Left lobe of liver (tissue), 2 donors: ENCODE measurements around the gene CDC42EP3. TPM values are rescaled to one million over a fixed set of nuclear protein-coding genes. Genes with fewer than 3 reads are reported as not detected.

Experiments
- ATAC-seq: fragments of 200-7000 bp; cut with Tn5 transposase; one replicate; pipeline ENCODE4 v1.9.1; 2020; ENCODE audit warnings: mild to moderate bottlenecking, moderate library complexity
- DNase-seq: peaks from one replicate; pipeline ENCODE4 v3.0.0-alpha.2; 2020; ENCODE audit warnings: low spot score
- total RNA-seq: library from RNA; stranded (reverse); gene quantifications from one replicate; pipeline ENCODE4 v1.2.1, GENCODE V29; 2021
- donor health status: DM: no; HTN: no; CAD: no; lungs with moderate emphysema.
- donor health status: DM: no; HTN: yes; CAD: no.

Gene CDC42EP3
- total RNA-seq, 1 donor from 2014 or later: 3.4 TPM

GRCh38 chr2:37637190-37637860 is 34.1 kb downstream of the CDC42EP3 start:
- no peak for ATAC-seq
- no peak for DNase-seq

- DNase-seq: no peak
- ATAC-seq: no peak
These were observed 34.9 kb downstream of the CDC42EP3 start for GRCh38 chr2:37636381-37637066.

DNA sequence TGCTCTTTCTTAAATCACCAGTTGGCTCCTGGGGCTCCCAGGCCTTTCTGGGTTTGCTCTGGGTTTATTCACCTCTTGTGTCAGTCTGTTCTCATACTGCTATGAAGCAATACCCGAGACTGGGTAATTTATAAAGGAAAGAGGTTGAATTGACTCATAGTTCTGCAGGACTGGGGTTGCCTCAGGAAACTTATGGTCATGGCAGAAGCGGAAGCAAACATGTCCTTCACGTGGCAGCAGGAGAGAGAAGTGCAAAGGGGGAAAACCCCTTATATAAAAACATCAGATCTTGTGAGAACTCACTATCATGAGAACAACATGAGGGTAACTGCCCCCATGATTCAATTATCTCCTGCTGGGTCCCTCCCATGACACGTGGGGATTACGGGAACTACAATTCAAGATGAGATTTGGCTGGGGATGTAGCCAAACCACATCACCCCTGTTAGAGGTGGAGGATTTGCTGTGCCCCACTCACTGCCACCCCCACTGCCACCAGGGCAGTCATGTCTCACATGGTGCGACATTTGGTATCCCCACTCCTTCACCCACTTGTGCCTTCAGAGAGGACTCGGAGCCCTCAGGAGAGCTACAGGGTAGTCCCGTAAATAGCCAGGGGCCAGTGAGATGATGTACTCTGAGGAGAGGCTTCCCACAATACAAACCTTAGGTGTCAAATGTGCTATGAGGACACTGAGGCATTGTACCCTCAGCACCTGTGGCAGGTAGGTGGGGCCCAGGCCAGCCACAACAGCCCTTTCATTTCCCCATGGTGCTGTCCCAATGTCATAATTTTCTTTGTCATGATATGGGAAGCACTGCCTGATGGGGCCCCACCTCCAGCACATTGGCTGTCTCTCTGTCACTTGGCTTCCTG is 35.7 kb downstream of the CDC42EP3 start:
- DNase-seq (no peak), ATAC-seq (peak; percentile 53)

GRCh38 chr2:37634914-37635503 is 36.4 kb downstream of the CDC42EP3 start:
- ATAC-seq: no peak
- DNase-seq: no peak

DNA sequence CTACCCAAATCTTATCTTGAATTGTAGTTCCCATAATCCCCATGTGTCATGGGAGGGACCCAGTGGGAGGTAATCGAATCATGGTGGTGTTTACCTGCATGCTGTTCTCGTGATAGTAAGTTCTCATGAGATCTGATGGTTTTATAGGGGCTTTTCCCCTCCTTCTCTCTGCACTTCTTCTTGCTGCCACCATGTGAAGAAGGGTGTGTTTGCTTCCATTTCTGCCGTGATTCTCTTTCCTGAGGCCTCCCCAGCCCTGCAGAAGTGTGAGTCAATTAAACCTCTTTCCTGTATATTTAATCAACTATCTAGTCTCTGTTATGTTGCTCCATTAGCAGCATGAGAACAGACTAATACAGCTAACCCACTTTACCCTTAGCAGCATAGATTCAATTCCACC is 37.6 kb downstream of the CDC42EP3 start:
- no peak for ATAC-seq
- DNase-seq: no peak

GRCh38 chr2:37633234-37633633 is 38.2 kb downstream of the CDC42EP3 start:
- DNase-seq: no peak
- no peak for ATAC-seq

DNA sequence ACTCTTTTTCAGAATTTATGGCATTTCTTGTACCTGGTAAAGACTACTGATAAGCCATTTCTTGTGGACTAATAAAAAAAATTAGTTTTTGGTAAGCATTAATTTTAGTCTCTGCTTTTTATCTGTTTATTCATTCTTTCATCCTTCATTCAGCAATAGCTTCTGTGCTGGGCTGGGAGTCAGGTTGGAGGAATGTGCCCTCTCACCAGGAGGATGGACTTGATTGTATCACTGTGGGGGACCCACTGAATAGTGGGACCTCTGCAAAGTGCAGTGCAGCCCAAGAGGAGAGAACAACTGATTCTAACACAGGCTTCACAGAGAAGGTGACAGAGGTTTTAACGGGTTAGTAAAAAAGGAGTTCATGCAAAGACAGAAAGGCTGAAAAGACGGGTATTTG is 39.1 kb downstream of the CDC42EP3 start:
- ATAC-seq: no peak
- no peak for DNase-seq

DNA sequence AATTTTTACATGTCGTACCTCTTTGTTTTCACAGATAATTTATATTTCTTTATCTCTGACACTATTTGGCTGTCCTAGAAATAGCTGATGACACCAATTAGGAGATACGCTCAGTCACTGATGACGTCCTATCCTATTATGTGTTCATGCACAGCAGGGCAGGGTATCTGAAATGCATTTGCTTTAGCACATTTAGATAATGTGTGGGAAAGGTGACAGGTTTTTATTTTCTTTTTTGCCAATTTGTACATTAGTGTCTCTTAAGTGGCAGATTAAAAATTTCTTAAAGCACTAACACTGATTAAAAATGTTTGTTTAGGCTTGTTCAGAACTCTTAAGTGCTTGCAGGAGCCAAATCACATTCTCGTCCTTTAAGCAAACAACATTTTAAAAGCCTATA is 39.7 kb downstream of the CDC42EP3 start:
- ATAC-seq (no peak), DNase-seq (no peak)

GRCh38 chr2:37631292-37631691 is 40.1 kb downstream of the CDC42EP3 start:
- DNase-seq (no peak), ATAC-seq (no peak)

DNA sequence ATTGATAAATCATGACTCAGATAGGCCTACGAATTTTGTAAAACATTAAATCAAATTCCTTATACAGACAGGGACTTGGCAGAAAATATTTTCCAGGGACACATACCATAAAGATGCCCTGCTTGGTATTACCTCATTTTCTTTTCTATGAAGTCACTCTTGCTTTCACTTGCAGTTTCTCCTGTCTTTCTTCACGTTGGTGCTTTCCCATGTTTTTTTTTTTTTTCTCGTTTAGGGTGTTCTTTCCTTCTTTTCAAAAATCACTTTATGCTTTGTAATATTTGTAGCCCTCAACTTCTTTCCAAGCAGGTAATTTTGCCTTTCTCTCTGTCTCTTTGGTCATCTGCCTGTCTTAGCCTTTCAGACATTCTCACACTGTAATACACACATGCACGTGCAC is 40.7 kb downstream of the CDC42EP3 start:
- ATAC-seq (no peak), DNase-seq (no peak)

GRCh38 chr2:37630301-37630700 is 41.1 kb downstream of the CDC42EP3 start:
- ATAC-seq: no peak

GRCh38 chr2:37629529-37629928 is 41.9 kb downstream of the CDC42EP3 start:
- no peak for ATAC-seq

More at GRCh38 chr2:37630301-37630700, 41.1 kb downstream of the CDC42EP3 start:
- no peak for DNase-seq

GRCh38 chr2:37627710-37628109 is 43.7 kb downstream of the CDC42EP3 start:
- ATAC-seq (no peak), DNase-seq (no peak)

More at GRCh38 chr2:37629529-37629928, 41.9 kb downstream of the CDC42EP3 start:
- DNase-seq: no peak

DNA sequence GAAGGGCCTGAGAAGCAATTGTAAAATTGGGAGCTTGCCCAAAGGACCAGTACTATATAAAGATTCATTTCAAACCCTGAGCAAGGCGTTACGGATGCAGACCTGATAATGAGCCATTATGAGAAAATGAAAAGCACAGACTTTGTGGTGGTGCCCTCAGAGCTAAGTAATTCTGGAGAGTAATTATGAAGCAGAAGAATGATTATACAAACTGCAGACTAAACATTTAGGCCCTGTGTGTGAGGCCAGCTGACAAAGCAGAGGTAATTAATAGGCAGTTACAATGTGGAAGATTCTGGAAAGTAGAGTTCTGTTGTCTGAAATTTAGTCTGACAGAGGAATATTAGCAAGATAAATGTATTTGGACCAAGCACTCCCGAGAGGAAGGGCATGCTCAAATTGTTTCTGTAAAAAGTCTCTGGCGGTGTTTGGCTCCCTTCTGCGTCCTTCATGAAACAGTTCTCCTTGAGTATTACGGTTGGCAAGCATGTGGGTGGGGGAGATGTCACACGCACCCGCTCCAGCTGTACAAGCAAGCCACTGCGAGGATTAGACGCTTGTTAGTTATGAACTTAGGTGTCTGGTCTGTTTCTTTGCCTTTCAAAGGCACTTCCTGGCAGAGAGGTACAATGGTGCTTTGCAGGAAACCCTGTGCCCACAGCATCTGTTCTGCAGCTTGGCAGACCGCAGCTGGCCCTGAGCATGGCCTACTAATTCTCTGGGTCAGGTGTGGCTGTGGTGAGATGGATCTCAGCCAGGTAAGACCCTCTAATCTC is 45.5 kb downstream of the CDC42EP3 start:
- no peak for DNase-seq
- ATAC-seq: no peak

- ATAC-seq (no peak), DNase-seq (no peak)
These were observed 46.3 kb downstream of the CDC42EP3 start for GRCh38 chr2:37625156-37625555.

DNA sequence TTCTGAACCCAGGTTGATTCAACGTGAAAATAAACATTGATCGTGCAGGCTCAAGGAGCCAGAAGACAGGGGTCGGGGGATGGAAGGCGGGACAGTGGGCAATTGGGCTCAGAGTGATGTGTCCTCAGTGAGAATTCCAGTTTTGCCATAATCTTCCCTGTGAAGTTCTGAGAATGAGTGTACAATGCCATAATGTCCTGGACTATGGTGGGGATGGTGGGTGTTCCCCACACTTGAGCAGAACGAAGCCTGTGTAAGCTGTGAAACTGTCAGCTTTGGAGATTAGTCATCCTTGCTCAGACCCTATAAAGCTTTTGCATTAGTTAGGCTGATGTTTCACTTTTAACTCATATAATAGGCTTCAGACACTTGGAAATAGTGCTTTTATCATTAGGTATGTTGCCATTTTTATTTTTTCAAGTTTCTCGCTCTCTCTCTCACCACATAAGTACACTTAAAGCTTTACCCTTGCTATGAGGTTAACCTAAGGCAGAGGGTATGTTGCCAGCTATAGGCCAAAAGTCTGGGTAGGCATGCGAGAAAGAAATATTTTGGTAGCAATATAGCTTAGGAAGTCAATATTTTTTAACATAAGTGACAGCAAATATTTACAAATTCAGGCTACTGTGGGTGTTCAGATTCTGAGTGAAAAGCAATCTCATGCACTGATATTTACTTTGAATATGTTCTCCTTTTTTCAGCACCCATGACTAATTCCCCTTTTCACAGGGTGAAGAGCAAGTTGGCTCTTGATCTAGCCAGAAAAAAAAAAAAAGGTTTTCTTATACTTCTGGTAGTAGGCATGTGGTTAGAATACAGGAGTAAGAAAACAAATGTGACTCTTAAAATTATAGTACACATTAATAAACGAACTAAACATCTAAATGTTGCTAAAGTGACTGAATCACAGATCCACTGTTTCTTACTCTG is 47.2 kb downstream of the CDC42EP3 start:
- ATAC-seq (no peak), DNase-seq (no peak)

- DNase-seq (no peak), ATAC-seq (no peak)
These were observed 48.0 kb downstream of the CDC42EP3 start for GRCh38 chr2:37623406-37623805.

DNA sequence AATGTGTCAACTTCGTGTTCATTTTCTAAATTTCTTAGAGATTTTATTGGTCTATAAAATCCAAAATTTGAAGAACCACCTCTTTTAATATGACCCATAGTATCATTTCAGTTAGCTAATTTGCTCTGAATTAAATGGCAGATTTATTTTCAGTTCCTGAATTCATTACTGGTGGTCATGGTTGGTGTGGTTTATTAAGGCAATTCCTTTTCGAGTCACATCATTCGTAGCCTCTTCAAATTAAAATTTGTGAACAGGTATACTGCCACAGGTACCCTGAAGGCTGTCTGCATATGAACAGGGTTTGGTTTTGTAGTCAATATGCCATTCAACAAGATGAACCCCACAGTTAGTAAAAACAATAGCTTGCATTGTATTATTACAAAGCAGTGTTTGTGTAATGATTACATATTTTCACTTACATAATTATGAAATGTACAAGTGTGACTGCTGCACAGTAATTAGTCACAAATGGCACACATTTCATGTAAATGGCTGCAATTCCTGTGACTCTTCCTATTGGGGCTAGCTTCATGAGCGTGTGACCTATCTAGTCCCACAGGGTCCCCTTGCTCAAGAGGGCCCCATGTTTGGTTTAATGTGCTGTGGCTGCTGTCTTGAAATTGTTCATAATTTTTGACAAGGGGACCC is 48.9 kb downstream of the CDC42EP3 start:
- ATAC-seq: no peak

GRCh38 chr2:37621199-37621598 is 50.2 kb downstream of the CDC42EP3 start:
- DNase-seq (no peak), ATAC-seq (no peak)

More for the DNA sequence above, 48.9 kb downstream of the CDC42EP3 start:
- DNase-seq: no peak
